Activated CD8-positive, alpha-beta memory T cell treated with anti-CD3 and anti-CD28 coated beads for 24 hours (primary cell): ENCODE results near the gene EIF4A3.
"Not testable (repeated sequence)": the region's sequence is repeated elsewhere in the genome, so short reads cannot be mapped to it uniquely, and the experiment has no call there.

Experiments used
- DNase-seq: peaks from one replicate; pipeline ENCODE4 v3.0.0-alpha.2; 2020

EIF4A3 gene

GRCh38 chr17:80097844-80098691 lies 48.9 kb downstream of the EIF4A3 start:
- no peak for DNase-seq

DNA sequence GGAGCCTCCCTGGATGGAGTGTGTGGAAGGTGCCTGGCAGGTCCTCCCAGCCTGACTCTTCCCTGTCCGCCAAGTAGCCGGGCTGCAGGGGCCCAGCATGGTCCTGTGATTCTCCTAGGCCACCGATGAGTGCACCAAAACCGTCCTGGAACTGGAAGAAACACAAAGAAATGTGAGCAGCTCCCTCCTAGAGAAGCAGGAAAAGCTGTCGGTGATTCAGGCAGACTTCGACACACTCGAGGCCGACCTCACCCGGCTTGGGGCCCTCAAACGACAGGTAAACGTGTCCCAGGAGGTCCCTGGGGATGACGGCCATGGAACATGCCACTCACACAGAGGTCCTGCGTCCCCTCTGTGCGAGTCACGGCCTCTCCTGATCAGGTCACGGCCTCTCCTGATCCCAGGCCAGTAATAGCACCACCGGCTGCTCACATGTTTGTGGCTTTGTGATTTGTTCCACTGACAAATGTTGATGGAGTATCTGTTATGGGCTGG lies 49.8 kb downstream of the EIF4A3 start:
- DNase-seq, result no peak

- DNase-seq, result no peak
These were observed 50.3 kb downstream of the EIF4A3 start for GRCh38 chr17:80096561-80097021.

GRCh38 chr17:80095844-80096475 lies 51.0 kb downstream of the EIF4A3 start:
- no peak for DNase-seq

DNA sequence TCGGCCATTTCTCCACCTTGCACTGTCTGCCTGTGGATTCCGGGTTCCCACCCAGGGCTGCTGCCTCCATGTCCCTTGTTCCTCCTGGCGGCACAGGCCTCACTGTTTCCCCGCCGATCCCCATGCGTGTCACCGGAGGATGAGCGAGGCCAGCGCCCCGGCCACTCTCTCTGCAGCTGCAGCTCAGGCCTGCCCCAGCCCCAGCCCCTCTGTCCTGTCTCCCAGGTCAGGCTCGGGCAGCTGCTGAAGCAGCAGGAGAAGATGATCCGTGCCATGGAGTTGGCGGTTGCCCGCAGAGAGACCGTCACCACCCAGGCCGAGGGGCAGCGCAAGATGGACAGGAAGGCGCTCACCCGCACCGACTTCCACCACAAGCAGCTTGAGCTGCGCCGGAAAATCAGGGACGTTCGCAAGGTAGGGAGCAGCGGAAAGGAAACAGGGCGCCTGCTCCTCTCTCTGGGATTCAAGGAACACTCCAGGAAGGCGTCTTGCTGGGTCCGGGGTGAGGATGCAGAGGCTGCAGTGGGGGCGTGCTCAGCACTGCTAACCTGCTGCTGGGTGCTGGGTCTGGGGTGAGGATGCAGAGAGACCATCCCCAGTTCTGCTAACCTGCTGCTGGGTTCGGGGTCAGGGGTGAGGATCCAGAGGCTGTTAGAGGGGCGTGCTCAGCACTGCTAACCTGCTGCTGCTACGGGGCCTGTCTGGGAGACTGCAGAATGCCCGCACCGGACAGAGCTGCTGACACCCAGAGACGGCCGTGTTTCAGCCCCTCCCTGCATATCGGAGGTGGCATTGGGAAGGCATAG lies 51.7 kb downstream of the EIF4A3 start:
- DNase-seq, result no peak

DNA sequence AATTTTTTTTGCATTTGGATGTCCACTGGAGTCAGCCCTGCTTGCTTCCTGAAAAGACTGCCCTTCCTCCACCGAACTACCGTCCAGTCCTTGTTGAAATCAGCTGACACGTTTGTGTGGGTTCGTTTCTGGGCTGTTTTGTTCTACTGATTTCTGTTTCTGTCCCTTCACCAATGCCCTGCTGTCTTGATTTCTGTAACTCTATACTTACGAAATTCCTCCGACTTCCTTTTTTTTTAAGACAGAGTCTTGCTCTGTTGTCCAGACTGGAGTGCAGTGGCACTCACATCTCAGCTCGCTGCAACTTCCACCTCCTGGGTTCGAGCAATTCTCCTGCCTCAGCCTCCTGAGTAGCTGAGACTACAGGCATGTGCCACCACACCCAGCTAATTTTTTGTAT lies 54.0 kb downstream of the EIF4A3 start:
- no peak for DNase-seq

DNA sequence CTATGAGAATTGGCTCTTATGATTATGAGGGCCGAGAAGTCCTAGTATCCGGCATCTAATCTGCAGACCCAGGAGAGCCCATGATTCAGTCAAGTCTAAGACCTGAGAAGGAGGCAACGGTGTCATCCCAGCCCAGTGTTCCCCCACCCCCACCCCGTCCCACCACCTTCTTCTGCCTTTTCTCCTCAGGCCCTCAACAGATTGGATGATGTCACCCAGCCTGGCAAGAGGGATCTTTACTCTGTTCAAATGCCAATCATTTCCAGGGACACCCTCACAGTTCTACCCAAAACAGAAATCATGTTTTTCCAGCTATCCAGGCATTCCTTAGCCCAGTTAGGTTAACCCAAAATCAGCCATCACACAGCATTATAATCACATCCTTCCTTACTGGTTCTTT lies 55.6 kb downstream of the EIF4A3 start:
- DNase-seq, result no peak

GRCh38 chr17:80090164-80090563 lies 56.8 kb downstream of the EIF4A3 start:
- DNase-seq, result not testable (repeated sequence)

DNA sequence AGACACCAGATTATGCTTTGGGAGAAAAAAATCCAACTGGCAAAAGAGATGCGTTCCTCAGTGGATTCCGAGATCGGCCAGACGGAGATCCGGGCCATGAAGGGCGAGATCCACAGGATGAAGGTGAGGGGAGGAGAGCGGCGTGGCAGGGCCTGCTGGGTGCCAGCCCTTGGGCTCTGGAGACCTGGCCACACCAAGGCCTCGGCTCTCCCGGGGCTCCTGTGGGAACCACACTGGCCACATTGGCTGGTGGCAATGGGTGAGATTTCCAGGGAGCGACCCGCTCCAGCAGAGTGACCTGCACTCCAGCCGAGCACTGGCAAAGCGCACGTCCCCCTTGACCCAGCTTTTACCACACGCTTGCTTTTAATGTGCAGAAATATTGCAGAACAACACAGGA lies 57.2 kb downstream of the EIF4A3 start:
- DNase-seq, result no peak

GRCh38 chr17:80087346-80088265 lies 59.3 kb downstream of the EIF4A3 start:
- DNase-seq, result no peak

- DNase-seq, result no peak
These were observed 60.3 kb downstream of the EIF4A3 start for GRCh38 chr17:80086616-80087015.

GRCh38 chr17:80086081-80086480 lies 60.8 kb downstream of the EIF4A3 start:
- DNase-seq, result no peak

DNA sequence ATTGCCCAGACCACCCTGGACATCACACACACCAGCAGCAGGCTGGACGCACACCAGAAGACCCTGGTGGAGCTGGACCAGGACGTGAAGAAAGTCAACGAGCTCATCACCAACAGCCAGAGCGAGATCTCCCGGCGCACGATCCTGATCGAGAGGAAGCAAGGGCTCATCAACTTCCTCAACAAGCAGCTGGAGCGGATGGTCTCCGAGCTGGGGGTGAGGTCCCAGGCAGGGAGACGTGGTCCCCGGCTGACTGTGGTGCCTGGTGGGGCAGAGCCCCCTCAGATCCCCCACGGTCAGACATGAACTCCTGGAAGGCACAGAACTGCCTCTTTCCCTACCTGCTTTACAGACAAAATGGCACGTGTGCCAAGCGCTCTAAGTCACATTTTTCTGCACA lies 62.2 kb downstream of the EIF4A3 start:
- DNase-seq, result no peak
